NCI-H1105 treated with DMSO at 0.1 percent for 48 hours (cell line): Measurements from ENCODE around the gene CD244.

Source experiments
- DNase-seq: peaks from one replicate; lab custom pipeline; 2025; lab: John Stamatoyannopoulos, UW

The CD244 gene

GRCh38 chr1:160844447-160845232, 18.0 kb downstream of the CD244 start:
- DNase-seq = no peak

- DNase-seq = no peak
Observed at GRCh38 chr1:160841079-160841478, 21.6 kb downstream of the CD244 start.

GRCh38 chr1:160839746-160840145, 22.9 kb downstream of the CD244 start:
- no peak for DNase-seq

- no peak for DNase-seq
Observed at GRCh38 chr1:160838888-160839287, 23.8 kb downstream of the CD244 start.

GRCh38 chr1:160837558-160838205, 25.0 kb downstream of the CD244 start:
- DNase-seq = no peak

- DNase-seq = no peak
Observed at GRCh38 chr1:160836981-160837557, 25.6 kb downstream of the CD244 start.

- DNase-seq = no peak
Observed at GRCh38 chr1:160836561-160836960, 26.1 kb downstream of the CD244 start.

- DNase-seq = no peak
Observed at GRCh38 chr1:160835751-160836150, 26.9 kb downstream of the CD244 start.

GRCh38 chr1:160834945-160835565, 27.6 kb downstream of the CD244 start:
- peak; percentile 55 for DNase-seq

- peak; percentile 23 for DNase-seq
Observed at GRCh38 chr1:160830321-160831153, 32.1 kb downstream of the CD244 start.

- DNase-seq = no peak
Observed at GRCh38 chr1:160829766-160830165, 32.9 kb downstream of the CD244 start.

GRCh38 chr1:160827418-160827817, 35.3 kb downstream of the CD244 start:
- DNase-seq = no peak

GRCh38 chr1:160826546-160826945, 36.1 kb downstream of the CD244 start:
- DNase-seq = no peak

- DNase-seq = no peak
Observed at GRCh38 chr1:160823296-160823695, 39.4 kb downstream of the CD244 start.

GRCh38 chr1:160821627-160822026, 41.1 kb downstream of the CD244 start:
- no peak for DNase-seq

GRCh38 chr1:160819186-160819585, 43.5 kb downstream of the CD244 start:
- no peak for DNase-seq

- no peak for DNase-seq
Observed at GRCh38 chr1:160818207-160818937, 44.3 kb downstream of the CD244 start.

- no peak for DNase-seq
Observed at GRCh38 chr1:160814856-160815255, 47.8 kb downstream of the CD244 start.

- DNase-seq = no peak
Observed at GRCh38 chr1:160814316-160814715, 48.4 kb downstream of the CD244 start.

- DNase-seq = no peak
Observed at GRCh38 chr1:160813215-160813614, 49.5 kb downstream of the CD244 start.

GRCh38 chr1:160811147-160811546, 51.5 kb downstream of the CD244 start:
- DNase-seq = no peak
